ENCODE measurements around the gene AZI2.
A peak's percentile ranks its signal among the peaks of the same experiment; 100 is the strongest.

AZI2 gene

DNA sequence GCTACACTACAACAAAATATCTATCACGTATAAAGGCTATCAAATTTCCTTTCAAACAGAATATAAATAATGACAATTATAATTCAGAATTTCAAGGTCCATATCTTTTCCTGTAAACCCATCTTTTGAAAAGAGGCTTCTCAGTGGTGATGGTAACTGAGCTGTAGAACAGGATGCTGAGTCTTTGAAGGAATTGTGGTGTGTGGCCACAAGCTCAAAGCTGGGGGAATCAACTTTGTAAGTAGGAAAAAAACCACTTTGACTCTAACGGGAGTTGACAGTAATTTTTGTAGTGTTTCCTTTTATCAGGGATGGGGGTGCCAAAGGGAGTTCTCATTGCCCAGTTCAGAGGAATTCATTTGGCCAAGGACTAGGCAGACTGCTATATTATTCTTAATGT, 13.4 kb downstream of the AZI2 start:
- no peak for TF ChIP-seq CTCF (IDR thresholded peaks at IDR 0.05)
- H3K4me1 ChIP-seq = no peaks in the 10 kb centered on the region
- no peaks in the 10 kb centered on the region for H3K27me3 ChIP-seq
- H3K4me3 ChIP-seq = no peak overlapping the region
- no peak overlapping the region for H3K27ac ChIP-seq
- H3K36me3 ChIP-seq = peaks cover 27 to 62% (median 29%) of the 10 kb centered on the region in 3 donors
- no peak for DNase-seq
- no peaks in the 10 kb centered on the region for H3K9me3 ChIP-seq
- intact Hi-C loops (cut with DNase I; ENCODE audit: low total_unique reads) = no loop called here

GRCh38 chr3:28334552-28334951, 14.1 kb downstream of the AZI2 start:
- Histone ChIP-seq H3K4me3 (no peak overlapping the region), H3K9me3 (no peaks in the 10 kb centered on the region), H3K27me3 (no peaks in the 10 kb centered on the region), H3K4me1 (no peaks in the 10 kb centered on the region), H3K36me3 (peaks cover 24 to 55% (median 29%) of the 10 kb centered on the region in 3 donors), H3K27ac (no peak overlapping the region)
- no peak for TF ChIP-seq CTCF (IDR thresholded peaks at IDR 0.05)
- DNase-seq = no peak
- intact Hi-C loops (cut with DNase I; ENCODE audit: low total_unique reads) = loop anchor here (5.0 kb wide), 1 partner anchor 622 kb away; no protein-coding TSS in a partner anchor

DNA sequence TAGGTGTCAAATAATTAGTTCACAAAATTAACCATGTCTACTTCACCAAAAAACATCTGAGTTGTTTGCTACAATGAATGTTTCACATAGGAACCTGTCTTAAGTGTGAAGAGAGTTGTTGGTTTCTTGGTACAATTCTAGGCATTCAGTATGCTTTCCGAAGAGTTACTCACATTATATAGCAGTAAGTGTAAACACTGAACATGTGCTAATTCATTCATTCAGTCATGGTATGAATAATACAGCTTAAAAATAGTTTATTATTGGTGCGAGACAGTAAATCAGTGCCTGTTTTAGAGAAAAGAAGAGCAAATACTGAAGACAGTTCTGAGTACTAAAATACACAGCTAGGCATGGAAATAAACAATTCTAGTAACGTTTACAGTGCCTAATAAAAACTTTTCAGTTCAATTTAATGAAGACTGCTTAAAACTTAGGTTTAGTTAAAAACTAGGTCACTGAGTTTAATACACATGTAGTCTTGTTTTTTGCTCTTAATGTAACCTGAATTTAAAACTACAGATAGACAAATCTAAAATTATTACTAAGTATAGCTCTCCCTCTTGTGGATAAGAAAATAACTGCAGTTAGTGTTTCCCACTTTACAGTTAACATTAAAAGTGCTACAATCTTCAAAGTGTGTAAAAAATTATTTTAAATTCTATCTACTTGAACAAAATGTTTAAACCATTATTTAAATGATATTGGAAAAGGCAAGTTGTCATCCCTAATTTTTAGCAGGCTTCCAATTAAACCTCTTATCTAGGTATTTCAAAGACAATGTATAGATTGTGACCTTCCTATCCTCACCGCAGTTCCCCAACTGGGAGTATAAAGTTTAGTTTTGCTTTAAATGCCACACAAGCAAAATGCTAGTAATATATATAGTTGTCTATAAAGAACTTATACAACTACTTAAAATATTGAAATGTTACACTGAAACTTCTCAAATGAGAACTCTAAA, 20.2 kb downstream of the AZI2 start:
- Histone ChIP-seq H3K4me1 (no peaks in the 10 kb centered on the region), H3K9me3 (no peaks in the 10 kb centered on the region), H3K36me3 (peaks cover 19 to 35% (median 34%) of the 10 kb centered on the region in 3 donors), H3K27ac (no peak overlapping the region), H3K27me3 (no peaks in the 10 kb centered on the region), H3K4me3 (no peak overlapping the region)
- no peak for DNase-seq
- peak; percentile 59 to 64 for TF ChIP-seq CTCF (IDR thresholded peaks at IDR 0.05)
- intact Hi-C loops (cut with DNase I; ENCODE audit: low total_unique reads) = no loop called here

DNA sequence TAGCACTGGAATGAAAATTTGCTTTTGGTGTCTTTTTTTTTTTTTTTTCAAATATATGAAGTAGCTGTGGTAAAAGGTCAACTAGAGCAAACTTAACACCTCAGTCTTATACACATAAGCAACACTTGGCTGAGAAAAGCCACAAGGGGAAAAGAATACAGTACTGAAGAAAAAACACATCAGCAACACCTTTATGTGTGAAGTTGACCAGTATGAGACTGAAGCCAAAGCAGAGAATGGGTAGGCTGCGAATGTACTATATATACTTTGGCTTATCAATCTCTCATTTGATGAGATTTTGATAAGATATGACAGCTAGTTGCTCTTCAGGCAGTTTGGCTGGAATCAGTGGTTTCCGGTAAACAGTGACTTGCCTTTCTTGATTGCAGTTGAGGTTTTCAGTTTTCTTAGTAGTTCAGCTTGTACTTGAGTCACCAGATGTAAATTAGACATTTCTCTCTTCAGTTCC, 22.1 kb downstream of the AZI2 start:
- Histone ChIP-seq H3K36me3 (peaks cover 21 to 36% (median 35%) of the 10 kb centered on the region in 3 donors), H3K27me3 (no peaks in the 10 kb centered on the region), H3K4me1 (no peaks in the 10 kb centered on the region), H3K4me3 (no peak overlapping the region), H3K9me3 (no peaks in the 10 kb centered on the region), H3K27ac (no peak overlapping the region)
- DNase-seq = no peak
- intact Hi-C loops (cut with DNase I; ENCODE audit: low total_unique reads) = no loop called here
- no peak for TF ChIP-seq CTCF (IDR thresholded peaks at IDR 0.05)

GRCh38 chr3:28322464-28322863, 26.2 kb downstream of the AZI2 start:
- TF ChIP-seq CTCF (IDR thresholded peaks at IDR 0.05) = no peak
- Histone ChIP-seq H3K4me1 (no peaks in the 10 kb centered on the region), H3K27ac (no peak overlapping the region), H3K9me3 (no peaks in the 10 kb centered on the region), H3K4me3 (no peak overlapping the region), H3K36me3 (peaks cover 27 to 55% (median 31%) of the 10 kb centered on the region in 3 donors), H3K27me3 (no peaks in the 10 kb centered on the region)
- no peak for DNase-seq
- intact Hi-C loops (cut with DNase I; ENCODE audit: low total_unique reads) = no loop called here
